B cell (primary cell): ENCODE data around the gene TUBG1.

Experiments used
- EZH2 ChIP-seq: IDR thresholded peaks from 2 replicates; pipeline ENCODE4 v1.6.1; 2012; ENCODE audit warnings: borderline replicate concordance, low read depth, mild to moderate bottlenecking, moderate library complexity, low read length; ENCODE audit not compliant: insufficient read depth, poor library complexity, severe bottlenecking
- TF ChIP-seq, protein P1 (sequence below): fragments of 200-600 bp; IDR thresholded peaks from one replicate; pipeline ENCODE4 v1.8.0; 2022; ENCODE audit warnings: antibody characterized with exemption, mild to moderate bottlenecking

DNA sequence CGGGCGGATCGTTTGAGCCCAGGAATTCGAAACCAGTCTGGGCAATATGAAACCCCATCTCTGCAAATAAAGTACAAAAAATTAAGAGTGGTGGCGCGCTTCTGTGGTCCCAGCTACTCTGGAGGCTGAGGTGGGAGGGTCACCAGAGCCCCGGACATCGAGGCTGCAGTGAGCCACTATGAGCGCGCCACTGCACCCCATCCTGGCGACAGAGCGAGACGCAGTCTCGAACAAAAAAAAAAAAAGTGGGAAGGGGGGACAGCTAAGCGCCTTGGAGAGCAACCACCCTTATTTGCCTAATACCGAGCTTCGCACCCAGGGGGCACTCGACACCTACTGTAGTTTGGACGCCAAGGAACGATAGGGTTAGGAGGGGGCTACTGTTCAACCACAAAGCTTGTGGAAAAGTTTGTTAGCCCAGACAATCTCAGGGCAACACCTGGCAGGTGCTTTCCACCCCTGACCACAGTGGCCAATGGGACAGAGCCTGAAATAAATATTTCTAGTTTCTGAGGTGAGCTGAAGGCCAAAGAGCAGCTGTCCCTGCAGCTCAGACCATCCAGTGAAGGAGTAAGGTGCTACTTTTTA is 31.1 kb upstream of the TUBG1 start:
- TF ChIP-seq, protein P1, sequence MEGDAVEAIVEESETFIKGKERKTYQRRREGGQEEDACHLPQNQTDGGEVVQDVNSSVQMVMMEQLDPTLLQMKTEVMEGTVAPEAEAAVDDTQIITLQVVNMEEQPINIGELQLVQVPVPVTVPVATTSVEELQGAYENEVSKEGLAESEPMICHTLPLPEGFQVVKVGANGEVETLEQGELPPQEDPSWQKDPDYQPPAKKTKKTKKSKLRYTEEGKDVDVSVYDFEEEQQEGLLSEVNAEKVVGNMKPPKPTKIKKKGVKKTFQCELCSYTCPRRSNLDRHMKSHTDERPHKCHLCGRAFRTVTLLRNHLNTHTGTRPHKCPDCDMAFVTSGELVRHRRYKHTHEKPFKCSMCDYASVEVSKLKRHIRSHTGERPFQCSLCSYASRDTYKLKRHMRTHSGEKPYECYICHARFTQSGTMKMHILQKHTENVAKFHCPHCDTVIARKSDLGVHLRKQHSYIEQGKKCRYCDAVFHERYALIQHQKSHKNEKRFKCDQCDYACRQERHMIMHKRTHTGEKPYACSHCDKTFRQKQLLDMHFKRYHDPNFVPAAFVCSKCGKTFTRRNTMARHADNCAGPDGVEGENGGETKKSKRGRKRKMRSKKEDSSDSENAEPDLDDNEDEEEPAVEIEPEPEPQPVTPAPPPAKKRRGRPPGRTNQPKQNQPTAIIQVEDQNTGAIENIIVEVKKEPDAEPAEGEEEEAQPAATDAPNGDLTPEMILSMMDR = peak; percentile 85
- no peak for TF ChIP-seq EZH2
